ENCODE data around the gene S100Z. TPM values are rescaled to one million over a fixed set of nuclear protein-coding genes. Genes with fewer than 3 reads are reported as not detected.
"Not testable (repeated sequence)": the region's sequence is repeated elsewhere in the genome, so short reads cannot be mapped to it uniquely, and the experiment has no call there.

S100Z gene
- total RNA-seq, 4 donors from 2014 or later = not detected

DNA sequence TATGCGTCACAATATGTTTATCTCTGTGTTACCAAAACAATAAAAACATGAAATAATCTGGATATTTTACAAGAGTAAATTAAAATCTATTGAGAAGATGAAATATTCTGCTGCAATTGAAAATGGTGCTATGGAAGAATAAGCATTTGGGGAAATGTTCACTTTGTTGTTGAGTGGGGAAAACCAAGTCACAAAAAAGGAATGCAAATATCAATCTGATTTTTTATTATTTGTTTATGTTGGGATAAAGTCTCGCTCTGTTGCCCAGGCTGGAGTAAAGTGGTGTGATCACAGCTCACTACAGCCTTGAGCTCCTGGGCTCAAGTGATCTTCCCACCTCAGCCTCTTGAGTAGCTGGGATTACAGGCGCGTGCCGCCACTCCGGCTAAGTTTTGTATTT, 39.6 kb upstream of the S100Z start:
- intact Hi-C loops (cut with DNase I; ENCODE audit: low total_unique reads) = no loop called here
- H3K4me1 ChIP-seq = no peaks in the 10 kb centered on the region

DNA sequence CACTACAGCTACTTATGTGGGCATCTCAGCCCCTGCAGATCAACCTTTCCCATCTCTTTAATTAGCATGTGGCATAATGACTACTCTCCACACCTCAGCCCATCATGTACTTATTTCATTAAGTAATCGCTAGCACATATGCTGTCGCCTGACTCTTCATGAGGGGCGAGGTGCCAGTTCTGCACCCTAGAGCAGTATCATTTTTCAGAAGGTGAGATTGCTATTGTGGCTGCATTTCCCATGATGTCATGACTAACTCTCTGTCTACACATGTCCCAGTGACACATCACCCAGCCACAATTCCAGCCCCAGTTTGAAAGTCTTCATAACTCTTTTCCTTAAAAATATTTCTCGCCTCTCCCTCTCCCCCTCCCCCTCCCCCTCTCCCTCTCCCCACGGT, 38.6 kb upstream of the S100Z start:
- no peak for ATAC-seq
- Histone ChIP-seq H3K4me1 (no peaks in the 10 kb centered on the region), H3K4me3 (no peak overlapping the region), H3K9me3 (no peaks in the 10 kb centered on the region), H3K27me3 (no peaks in the 10 kb centered on the region), H3K27ac (no peak overlapping the region), H3K36me3 (no peaks in the 10 kb centered on the region)
- no peak for DNase-seq
- intact Hi-C loops (cut with DNase I; ENCODE audit: low total_unique reads) = no loop called here
- TF ChIP-seq POLR2A (IDR thresholded peaks at IDR 0.05) = no peak
- TF ChIP-seq CTCF (IDR thresholded peaks at IDR 0.05 in 4 of 5, conservative IDR thresholded peaks at IDR 0.05 in 1 of 5) = no peak
- in situ Hi-C loops (cut with MboI; ENCODE audit: low sequenced_read_pairs in 4 of 4) = no loop called here

More for the DNA sequence above, 39.6 kb upstream of the S100Z start:
- no peak for DNase-seq
- no peak for ATAC-seq
- Histone ChIP-seq H3K27me3 (no peaks in the 10 kb centered on the region), H3K27ac (no peak overlapping the region), H3K4me3 (no peak overlapping the region), H3K36me3 (no peaks in the 10 kb centered on the region), H3K9me3 (no peaks in the 10 kb centered on the region)
- in situ Hi-C loops (cut with MboI; ENCODE audit: low sequenced_read_pairs in 4 of 4) = no loop called here
- TF ChIP-seq CTCF (IDR thresholded peaks at IDR 0.05 in 4 of 5, conservative IDR thresholded peaks at IDR 0.05 in 1 of 5) (no peak), POLR2A (IDR thresholded peaks at IDR 0.05) (no peak)

DNA sequence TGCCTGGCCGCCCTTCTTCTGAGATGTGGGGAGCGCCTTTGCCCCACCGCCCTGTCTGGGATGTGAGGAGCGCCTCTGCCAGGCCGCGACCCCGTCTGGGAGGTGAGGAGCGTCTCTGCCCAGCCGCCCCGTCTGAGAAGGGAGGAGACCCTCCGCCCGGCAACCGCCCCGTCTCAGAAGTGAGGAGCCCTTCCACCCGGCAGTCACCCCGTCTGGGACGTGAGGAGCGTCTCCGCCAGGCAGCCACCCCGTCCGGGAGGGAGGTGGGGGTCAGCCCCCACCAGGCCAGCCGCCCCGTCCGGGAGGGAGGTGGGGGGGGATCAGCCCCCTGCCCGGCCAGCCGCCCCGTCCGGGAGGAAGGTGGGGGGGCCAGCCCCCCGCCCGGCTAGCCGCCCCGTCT, 37.6 kb upstream of the S100Z start:
- H3K36me3 ChIP-seq; ATAC-seq; intact Hi-C loops (cut with DNase I; ENCODE audit: low total_unique reads); in situ Hi-C loops (cut with MboI; ENCODE audit: low sequenced_read_pairs in 4 of 4); H3K27ac ChIP-seq; H3K4me3 ChIP-seq; H3K4me1 ChIP-seq; H3K27me3 ChIP-seq; DNase-seq; H3K9me3 ChIP-seq: not testable (repeated sequence)

DNA sequence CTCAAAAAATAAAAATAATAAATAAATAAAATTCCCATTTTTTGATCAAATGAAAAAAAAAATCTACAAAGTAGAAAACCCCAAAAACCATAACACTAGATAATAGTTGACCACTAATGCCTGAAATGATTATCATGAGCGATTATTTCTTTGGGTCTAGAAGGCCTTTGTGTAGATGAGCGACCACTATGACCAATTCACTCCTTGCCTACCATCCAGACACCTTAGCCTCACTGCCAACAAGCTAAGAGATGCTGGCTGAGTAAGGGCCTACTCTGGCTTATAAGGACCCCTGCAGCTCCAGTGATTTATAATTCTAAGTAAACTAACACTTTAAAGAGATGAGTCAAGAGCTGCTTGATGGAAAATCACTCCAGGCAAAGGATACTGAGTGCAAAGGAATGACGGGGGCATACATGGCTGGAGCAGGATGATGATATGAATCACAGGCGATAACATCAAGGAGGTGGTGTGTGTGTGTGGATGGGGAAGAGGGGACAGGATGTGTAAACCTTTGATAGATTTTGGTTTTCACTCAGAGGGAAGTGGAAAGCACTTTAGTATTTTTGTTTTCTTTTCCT, 35.7 kb upstream of the S100Z start:
- Histone ChIP-seq H3K27me3 (peaks cover 7 to 16% (median 10%) of the 10 kb centered on the region in 3 donors), H3K36me3 (no peaks in the 10 kb centered on the region), H3K9me3 (no peaks in the 10 kb centered on the region), H3K27ac (no peak overlapping the region), H3K4me1 (no peaks in the 10 kb centered on the region), H3K4me3 (no peak overlapping the region)
- in situ Hi-C loops (cut with MboI; ENCODE audit: low sequenced_read_pairs in 4 of 4) = no loop called here
- no peak for TF ChIP-seq CTCF (IDR thresholded peaks at IDR 0.05 in 4 of 5, conservative IDR thresholded peaks at IDR 0.05 in 1 of 5)
- no peak for TF ChIP-seq POLR2A (IDR thresholded peaks at IDR 0.05)
- ATAC-seq (no peak), DNase-seq (no peak)
- intact Hi-C loops (cut with DNase I; ENCODE audit: low total_unique reads) = no loop called here

- ATAC-seq = no peak
- TF ChIP-seq CTCF (IDR thresholded peaks at IDR 0.05 in 4 of 5, conservative IDR thresholded peaks at IDR 0.05 in 1 of 5) = no peak
- no peak for TF ChIP-seq POLR2A (IDR thresholded peaks at IDR 0.05)
- Histone ChIP-seq H3K27ac (no peak overlapping the region), H3K9me3 (no peaks in the 10 kb centered on the region), H3K4me3 (no peak overlapping the region), H3K27me3 (peaks cover 18 to 22% (median 20%) of the 10 kb centered on the region in 3 donors), H3K36me3 (no peaks in the 10 kb centered on the region), H3K4me1 (no peaks in the 10 kb centered on the region)
- DNase-seq = no peak
- in situ Hi-C loops (cut with MboI; ENCODE audit: low sequenced_read_pairs in 4 of 4) (no loop called here), intact Hi-C loops (cut with DNase I; ENCODE audit: low total_unique reads) (no loop called here)
Observed at GRCh38 chr5:76816110-76816831, 33.5 kb upstream of the S100Z start.

Data from gastrocnemius medialis (tissue), 4 donors.